ENCODE data around the gene PSMD9.

PSMD9 gene

GRCh38 chr12:121843236-121843982 lies 45.2 kb upstream of the PSMD9 start:
- Histone ChIP-seq H3K9me3 (ENCODE audit: insufficient read depth, low read depth, low read length) (no peaks in the 10 kb centered on the region), H3K18ac (ENCODE audit: low read length) (no peak overlapping the region), H3K14ac (ENCODE audit: low read length) (no peak overlapping the region), H2BK120ac (ENCODE audit: insufficient read depth, low read length, poor library complexity) (no peak overlapping the region), H3K23ac (ENCODE audit: low read length) (no peak overlapping the region), H3K9ac (ENCODE audit: low read length) (no peak overlapping the region), H2AFZ (ENCODE audit: insufficient read depth, low read length, poor library complexity) (peak overlapping the region; percentile 17), H3K4me1 (ENCODE audit: control insufficient read depth in 1 of 2, insufficient read depth in 2 of 2, low read length in 2 of 2) (peaks cover 0 to 9% of the 10 kb centered on the region in 2 experiments), H3K27ac (ENCODE audit: low read depth, low read length) (no peak overlapping the region), H3K27me3 (ENCODE audit: insufficient read depth, low read length) (no peaks in the 10 kb centered on the region), H3K79me1 (ENCODE audit: low read length) (peaks cover 3% of the 10 kb centered on the region), H3K79me2 (ENCODE audit: control insufficient read depth, insufficient read depth, low read length, poor library complexity) (peaks cover 2% of the 10 kb centered on the region), H2AK5ac (ENCODE audit: low read length) (no peak overlapping the region), H4K91ac (ENCODE audit: low read depth, low read length) (no peak overlapping the region), H3K4me3 (ENCODE audit: low read depth, low read length) (no peak overlapping the region), H3K4ac (ENCODE audit: low read depth, low read length) (no peak overlapping the region), H3K36me3 (ENCODE audit: control insufficient read depth in 1 of 2, insufficient read depth in 2 of 2, low read length in 2 of 2) (no peaks in the 10 kb centered on the region), H2BK12ac (ENCODE audit: low read length) (no peak overlapping the region), H3K4me2 (ENCODE audit: low read length) (no peak overlapping the region), H4K12ac (ENCODE audit: low read depth, low read length) (no peak overlapping the region), H4K8ac (ENCODE audit: low read depth, low read length) (no peak overlapping the region), H2BK5ac (ENCODE audit: low read depth, low read length, poor library complexity) (no peak overlapping the region)
- WGBS (ENCODE audit: extremely low coverage, insufficient coverage, insufficient read length) = no CpG with 5 or more reads among the region's 13 CpGs
- DNase-seq = peak in 1 of 2 donors; percentile 19

- WGBS (ENCODE audit: extremely low coverage, insufficient coverage, insufficient read length) = no CpG with 5 or more reads among the region's 1 CpG
- Histone ChIP-seq H4K12ac (ENCODE audit: low read depth, low read length) (no peak overlapping the region), H2AK5ac (ENCODE audit: low read length) (no peak overlapping the region)
These were observed 42.9 kb upstream of the PSMD9 start for GRCh38 chr12:121845701-121846100.

GRCh38 chr12:121849211-121849610 lies 39.4 kb upstream of the PSMD9 start:
- Histone ChIP-seq H3K4ac (ENCODE audit: low read depth, low read length) (no peak overlapping the region), H2BK120ac (ENCODE audit: insufficient read depth, low read length, poor library complexity) (no peak overlapping the region), H2AK5ac (ENCODE audit: low read length) (no peak overlapping the region), H3K4me2 (ENCODE audit: low read length) (no peak overlapping the region), H3K4me1 (ENCODE audit: control insufficient read depth in 1 of 2, insufficient read depth in 2 of 2, low read length in 2 of 2) (no peaks in the 10 kb centered on the region), H3K4me3 (ENCODE audit: low read depth, low read length) (no peak overlapping the region), H4K91ac (ENCODE audit: low read depth, low read length) (no peak overlapping the region), H3K79me2 (ENCODE audit: control insufficient read depth, insufficient read depth, low read length, poor library complexity) (no peaks in the 10 kb centered on the region), H3K14ac (ENCODE audit: low read length) (no peak overlapping the region), H3K23ac (ENCODE audit: low read length) (no peak overlapping the region), H4K12ac (ENCODE audit: low read depth, low read length) (no peak overlapping the region), H3K27ac (ENCODE audit: low read depth, low read length) (no peak overlapping the region), H3K9ac (ENCODE audit: low read length) (no peak overlapping the region), H3K27me3 (ENCODE audit: insufficient read depth, low read length) (no peaks in the 10 kb centered on the region), H3K9me3 (ENCODE audit: insufficient read depth, low read depth, low read length) (no peaks in the 10 kb centered on the region), H4K8ac (ENCODE audit: low read depth, low read length) (no peak overlapping the region), H2BK5ac (ENCODE audit: low read depth, low read length, poor library complexity) (no peak overlapping the region), H3K36me3 (ENCODE audit: control insufficient read depth in 1 of 2, insufficient read depth in 2 of 2, low read length in 2 of 2) (no peaks in the 10 kb centered on the region), H2BK12ac (ENCODE audit: low read length) (no peak overlapping the region), H3K79me1 (ENCODE audit: low read length) (no peaks in the 10 kb centered on the region), H3K18ac (ENCODE audit: low read length) (no peak overlapping the region), H2AFZ (ENCODE audit: insufficient read depth, low read length, poor library complexity) (no peak overlapping the region)
- DNase-seq = no peak
- WGBS (ENCODE audit: extremely low coverage, insufficient coverage, insufficient read length) = no CpG with 5 or more reads among the region's 6 CpGs

More at GRCh38 chr12:121845701-121846100, 42.9 kb upstream of the PSMD9 start:
- Histone ChIP-seq H3K14ac (ENCODE audit: low read length) (no peak overlapping the region), H3K27me3 (ENCODE audit: insufficient read depth, low read length) (no peaks in the 10 kb centered on the region), H2BK12ac (ENCODE audit: low read length) (no peak overlapping the region), H3K36me3 (ENCODE audit: control insufficient read depth in 1 of 2, insufficient read depth in 2 of 2, low read length in 2 of 2) (no peaks in the 10 kb centered on the region), H3K79me2 (ENCODE audit: control insufficient read depth, insufficient read depth, low read length, poor library complexity) (no peaks in the 10 kb centered on the region), H2AFZ (ENCODE audit: insufficient read depth, low read length, poor library complexity) (no peak overlapping the region), H3K4me1 (ENCODE audit: control insufficient read depth in 1 of 2, insufficient read depth in 2 of 2, low read length in 2 of 2) (peaks cover 0 to 3% of the 10 kb centered on the region in 2 experiments), H3K9me3 (ENCODE audit: insufficient read depth, low read depth, low read length) (no peaks in the 10 kb centered on the region), H2BK120ac (ENCODE audit: insufficient read depth, low read length, poor library complexity) (no peak overlapping the region), H4K91ac (ENCODE audit: low read depth, low read length) (no peak overlapping the region), H4K8ac (ENCODE audit: low read depth, low read length) (no peak overlapping the region), H3K23ac (ENCODE audit: low read length) (no peak overlapping the region), H3K4ac (ENCODE audit: low read depth, low read length) (no peak overlapping the region), H3K79me1 (ENCODE audit: low read length) (no peaks in the 10 kb centered on the region), H3K27ac (ENCODE audit: low read depth, low read length) (no peak overlapping the region), H3K4me3 (ENCODE audit: low read depth, low read length) (no peak overlapping the region), H3K18ac (ENCODE audit: low read length) (no peak overlapping the region), H3K9ac (ENCODE audit: low read length) (no peak overlapping the region), H2BK5ac (ENCODE audit: low read depth, low read length, poor library complexity) (no peak overlapping the region), H3K4me2 (ENCODE audit: low read length) (no peak overlapping the region)
- DNase-seq = no peak

GRCh38 chr12:121849665-121850064 lies 38.9 kb upstream of the PSMD9 start:
- Histone ChIP-seq H4K91ac (ENCODE audit: low read depth, low read length) (no peak overlapping the region), H3K27ac (ENCODE audit: low read depth, low read length) (no peak overlapping the region), H3K27me3 (ENCODE audit: insufficient read depth, low read length) (no peaks in the 10 kb centered on the region), H3K9me3 (ENCODE audit: insufficient read depth, low read depth, low read length) (no peaks in the 10 kb centered on the region), H3K79me2 (ENCODE audit: control insufficient read depth, insufficient read depth, low read length, poor library complexity) (no peaks in the 10 kb centered on the region), H2AFZ (ENCODE audit: insufficient read depth, low read length, poor library complexity) (no peak overlapping the region), H3K4ac (ENCODE audit: low read depth, low read length) (no peak overlapping the region), H3K18ac (ENCODE audit: low read length) (no peak overlapping the region), H3K4me2 (ENCODE audit: low read length) (no peak overlapping the region), H3K79me1 (ENCODE audit: low read length) (no peaks in the 10 kb centered on the region), H3K4me3 (ENCODE audit: low read depth, low read length) (no peak overlapping the region), H3K9ac (ENCODE audit: low read length) (no peak overlapping the region), H2BK120ac (ENCODE audit: insufficient read depth, low read length, poor library complexity) (no peak overlapping the region), H2BK12ac (ENCODE audit: low read length) (no peak overlapping the region), H4K8ac (ENCODE audit: low read depth, low read length) (no peak overlapping the region), H3K14ac (ENCODE audit: low read length) (no peak overlapping the region), H3K36me3 (ENCODE audit: control insufficient read depth in 1 of 2, insufficient read depth in 2 of 2, low read length in 2 of 2) (no peaks in the 10 kb centered on the region), H3K4me1 (ENCODE audit: control insufficient read depth in 1 of 2, insufficient read depth in 2 of 2, low read length in 2 of 2) (no peaks in the 10 kb centered on the region), H4K12ac (ENCODE audit: low read depth, low read length) (no peak overlapping the region), H2BK5ac (ENCODE audit: low read depth, low read length, poor library complexity) (no peak overlapping the region), H2AK5ac (ENCODE audit: low read length) (no peak overlapping the region), H3K23ac (ENCODE audit: low read length) (no peak overlapping the region)
- no peak for DNase-seq
- WGBS (ENCODE audit: extremely low coverage, insufficient coverage, insufficient read length) = no CpG with 5 or more reads among the region's 13 CpGs
